ENCODE results near the gene MACC1. TPM values are rescaled to one million over a fixed set of nuclear protein-coding genes. Genes with fewer than 3 reads are reported as not detected.

The MACC1 gene
- total and polyA plus RNA-seq, 4 donors: 0.02 to 1.0 (median 0.50) TPM

- TF ChIP-seq RAD21 (IDR thresholded peaks at IDR 0.05) (no peak), FOXA1 (IDR thresholded peaks at IDR 0.05) (no peak), TAF1 (conservative IDR thresholded peaks at IDR 0.05) (no peak), EGR1 (IDR thresholded peaks at IDR 0.05; ENCODE audit: low read depth in 2 of 2) (no peak), SP1 (IDR thresholded peaks at IDR 0.05) (no peak), ZBTB33 (IDR thresholded peaks at IDR 0.05) (no peak), FOXA2 (IDR thresholded peaks at IDR 0.05) (no peak)
Measured at GRCh38 chr7:20249920-20250319, 32.7 kb upstream of the MACC1 start (continued).

GRCh38 chr7:20249376-20249775, 32.2 kb upstream of the MACC1 start:
- WGBS: 65% methylated on average over 4 of the region's 4 CpGs
- Histone ChIP-seq H3K9ac (ENCODE audit: low read depth in 1 of 2, low read length in 2 of 2) (no peak overlapping the region), H3K9me3 (ENCODE audit: control insufficient read depth in 4 of 4, low read length in 3 of 4) (no peaks in the 10 kb centered on the region), H3K36me3 (ENCODE audit: control insufficient read depth in 4 of 4, insufficient read depth in 3 of 4, low read depth in 1 of 4, low read length in 3 of 4) (no peaks in the 10 kb centered on the region), H3K27ac (ENCODE audit: low read depth in 1 of 2, low read length in 2 of 2) (no peak overlapping the region), H3K4me1 (ENCODE audit: control insufficient read depth in 4 of 4, insufficient read depth in 4 of 4, low read length in 3 of 4) (no peaks in the 10 kb centered on the region), H3K27me3 (ENCODE audit: control insufficient read depth in 4 of 4, insufficient read depth in 4 of 4, low read length in 3 of 4) (no peaks in the 10 kb centered on the region), H3K4me3 (ENCODE audit: low read depth in 1 of 3, low read length in 3 of 3) (no peak overlapping the region)
- TF ChIP-seq GABPA (IDR thresholded peaks at IDR 0.05 in 1 of 2, conservative IDR thresholded peaks at IDR 0.05 in 1 of 2) (no peak), SP1 (IDR thresholded peaks at IDR 0.05) (no peak), FOXA2 (IDR thresholded peaks at IDR 0.05) (no peak), JUND (IDR thresholded peaks at IDR 0.05) (no peak)
- no peak for DNase-seq (ENCODE audit: low spot score)

- Histone ChIP-seq H3K27me3 (ENCODE audit: control insufficient read depth in 4 of 4, insufficient read depth in 4 of 4, low read length in 3 of 4) (no peaks in the 10 kb centered on the region), H3K9me3 (ENCODE audit: control insufficient read depth in 4 of 4, low read length in 3 of 4) (no peaks in the 10 kb centered on the region), H3K4me1 (ENCODE audit: control insufficient read depth in 4 of 4, insufficient read depth in 4 of 4, low read length in 3 of 4) (no peaks in the 10 kb centered on the region), H3K9ac (ENCODE audit: low read depth in 1 of 2, low read length in 2 of 2) (no peak overlapping the region), H3K4me3 (ENCODE audit: low read depth in 1 of 3, low read length in 3 of 3) (no peak overlapping the region), H3K27ac (ENCODE audit: low read depth in 1 of 2, low read length in 2 of 2) (no peak overlapping the region), H3K36me3 (ENCODE audit: control insufficient read depth in 4 of 4, insufficient read depth in 3 of 4, low read depth in 1 of 4, low read length in 3 of 4) (no peaks in the 10 kb centered on the region)
- 78% methylated on average over 5 of the region's 5 CpGs for WGBS
- TF ChIP-seq HNF4A (conservative IDR thresholded peaks at IDR 0.05): no peak
- no peak for TF ChIP-seq EGR1 (IDR thresholded peaks at IDR 0.05; ENCODE audit: low read depth in 2 of 2)
- TF ChIP-seq MAX (IDR thresholded peaks at IDR 0.05): no peak
- no peak for TF ChIP-seq FOXA2 (IDR thresholded peaks at IDR 0.05)
- DNase-seq (ENCODE audit: low spot score): no peak
Measured at GRCh38 chr7:20246236-20246635, 29.1 kb upstream of the MACC1 start.

GRCh38 chr7:20244334-20245120, 27.3 kb upstream of the MACC1 start:
- H3K36me3 ChIP-seq (ENCODE audit: control insufficient read depth in 4 of 4, insufficient read depth in 3 of 4, low read depth in 1 of 4, low read length in 3 of 4): no peaks in the 10 kb centered on the region
- no peaks in the 10 kb centered on the region for H3K27me3 ChIP-seq (ENCODE audit: control insufficient read depth in 4 of 4, insufficient read depth in 4 of 4, low read length in 3 of 4)
- no peak overlapping the region for H3K27ac ChIP-seq (ENCODE audit: low read depth in 1 of 2, low read length in 2 of 2)
- 74% methylated on average over 3 of the region's 3 CpGs for WGBS
- DNase-seq (ENCODE audit: low spot score): no peak
- no peak overlapping the region for H3K4me3 ChIP-seq (ENCODE audit: low read depth in 1 of 3, low read length in 3 of 3)
- no peaks in the 10 kb centered on the region for H3K9me3 ChIP-seq (ENCODE audit: control insufficient read depth in 4 of 4, low read length in 3 of 4)
- no peak overlapping the region for H3K9ac ChIP-seq (ENCODE audit: low read depth in 1 of 2, low read length in 2 of 2)
- H3K4me1 ChIP-seq (ENCODE audit: control insufficient read depth in 4 of 4, insufficient read depth in 4 of 4, low read length in 3 of 4): no peaks in the 10 kb centered on the region
- TF ChIP-seq EGR1 (IDR thresholded peaks at IDR 0.05; ENCODE audit: low read depth in 2 of 2): no peak
- no peak for TF ChIP-seq CTCF (IDR thresholded peaks at IDR 0.05; ENCODE audit: low read depth, low read length, missing input control)
- no peak for TF ChIP-seq ATF3 (IDR thresholded peaks at IDR 0.05)
- TF ChIP-seq JUND (IDR thresholded peaks at IDR 0.05): no peak
- no peak for TF ChIP-seq SP1 (IDR thresholded peaks at IDR 0.05)
- no peak for TF ChIP-seq TAF1 (conservative IDR thresholded peaks at IDR 0.05)
- no peak for TF ChIP-seq NR2F2 (IDR thresholded peaks at IDR 0.05)
- no peak for TF ChIP-seq ZBTB33 (IDR thresholded peaks at IDR 0.05)
- no peak for TF ChIP-seq GABPA (IDR thresholded peaks at IDR 0.05 in 1 of 2, conservative IDR thresholded peaks at IDR 0.05 in 1 of 2)

All from liver (tissue), 9 donors.